ENCODE measurements around the gene IGSF21.

Gene IGSF21

GRCh38 chr1:18183533-18183932 lies 75.9 kb downstream of the IGSF21 start:
- DNase-seq, result no peak

GRCh38 chr1:18187054-18187453 lies 79.5 kb downstream of the IGSF21 start:
- DNase-seq, result no peak

DNA sequence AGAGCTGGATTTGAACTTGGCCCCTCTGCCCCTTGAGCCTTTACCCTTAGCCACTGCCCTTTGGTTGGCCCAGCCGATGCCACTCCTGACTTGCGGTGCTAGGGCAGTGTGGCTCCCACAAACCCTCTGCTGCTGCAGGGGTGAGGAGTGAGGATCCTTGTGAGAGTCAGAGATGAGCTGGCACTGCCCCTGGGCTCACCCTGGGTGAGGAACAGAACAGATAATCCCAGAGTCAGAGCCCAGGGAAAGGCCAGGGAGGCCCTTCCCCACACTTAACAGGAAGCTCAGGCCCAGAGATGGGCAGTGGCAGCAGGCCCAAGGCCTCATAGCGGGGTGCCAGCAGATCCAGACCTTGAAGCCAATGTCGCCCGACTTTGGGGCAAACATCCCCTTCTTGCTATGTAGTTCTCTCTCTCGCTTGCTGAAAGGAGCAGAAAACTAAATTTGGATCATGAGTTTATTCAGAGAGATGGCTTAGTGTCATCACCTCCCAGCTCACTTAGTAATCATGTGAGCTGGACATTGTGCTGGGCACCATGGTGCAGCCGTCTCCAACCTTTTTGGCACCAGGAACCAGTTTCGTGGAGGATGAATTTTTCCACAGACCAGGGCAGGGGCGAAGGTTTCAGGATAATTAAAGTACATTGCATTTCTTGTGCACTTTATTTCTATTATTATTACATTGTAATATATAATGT lies 81.4 kb downstream of the IGSF21 start:
- no peak for DNase-seq

DNA sequence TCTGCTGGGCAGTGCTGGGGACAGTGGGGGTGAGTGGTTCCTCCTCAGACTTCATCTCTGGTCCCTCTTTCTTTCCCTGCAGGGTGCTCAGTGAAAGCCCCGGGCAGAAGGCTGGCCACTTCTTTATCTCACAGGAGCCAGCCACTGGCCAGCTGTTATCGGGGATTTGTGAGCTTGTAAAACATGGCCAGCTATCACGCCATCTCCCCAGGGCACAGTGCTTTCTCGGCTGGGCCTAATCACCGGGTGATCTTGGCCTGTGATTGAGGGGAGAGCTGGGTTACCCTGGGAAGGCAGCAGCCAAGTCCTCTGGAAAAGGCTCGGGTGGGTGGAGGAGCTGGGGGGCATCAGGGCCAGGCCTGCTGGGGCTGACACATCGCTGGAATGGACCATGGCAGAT lies 83.0 kb downstream of the IGSF21 start:
- DNase-seq, result no peak

GRCh38 chr1:18191037-18191436 lies 83.4 kb downstream of the IGSF21 start:
- no peak for DNase-seq

GRCh38 chr1:18191481-18192155 lies 84.0 kb downstream of the IGSF21 start:
- no peak for DNase-seq

GRCh38 chr1:18192182-18192581 lies 84.6 kb downstream of the IGSF21 start:
- no peak for DNase-seq

DNA sequence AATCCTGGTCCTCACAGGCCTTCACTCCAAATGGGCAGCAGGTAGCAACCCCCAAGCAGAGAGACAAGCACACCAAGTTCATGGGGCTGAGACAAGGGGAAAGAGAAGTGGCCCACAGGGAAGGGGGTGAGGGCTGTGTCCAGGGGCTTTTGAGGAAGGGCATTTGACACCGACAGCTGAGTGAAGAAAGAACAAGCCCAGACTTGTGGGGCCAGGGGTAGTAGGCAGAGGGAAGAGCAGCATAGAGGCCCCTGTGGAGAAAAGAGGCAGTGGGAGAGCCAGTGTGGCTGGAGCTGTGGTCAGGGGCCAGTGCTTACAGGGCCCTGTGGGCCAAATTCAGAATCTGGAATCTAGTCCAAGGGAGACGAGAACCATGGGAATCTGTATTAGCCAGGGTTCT lies 85.4 kb downstream of the IGSF21 start:
- no peak for DNase-seq

GRCh38 chr1:18197299-18197698 lies 89.7 kb downstream of the IGSF21 start:
- DNase-seq, result no peak

- DNase-seq, result no peak
Observed at GRCh38 chr1:18198260-18198659, 90.7 kb downstream of the IGSF21 start.

- no peak for DNase-seq
Observed at GRCh38 chr1:18199462-18199861, 91.9 kb downstream of the IGSF21 start.

GRCh38 chr1:18200136-18200717 lies 92.6 kb downstream of the IGSF21 start:
- no peak for DNase-seq

- no peak for DNase-seq
Observed at GRCh38 chr1:18200918-18201317, 93.3 kb downstream of the IGSF21 start.

DNA sequence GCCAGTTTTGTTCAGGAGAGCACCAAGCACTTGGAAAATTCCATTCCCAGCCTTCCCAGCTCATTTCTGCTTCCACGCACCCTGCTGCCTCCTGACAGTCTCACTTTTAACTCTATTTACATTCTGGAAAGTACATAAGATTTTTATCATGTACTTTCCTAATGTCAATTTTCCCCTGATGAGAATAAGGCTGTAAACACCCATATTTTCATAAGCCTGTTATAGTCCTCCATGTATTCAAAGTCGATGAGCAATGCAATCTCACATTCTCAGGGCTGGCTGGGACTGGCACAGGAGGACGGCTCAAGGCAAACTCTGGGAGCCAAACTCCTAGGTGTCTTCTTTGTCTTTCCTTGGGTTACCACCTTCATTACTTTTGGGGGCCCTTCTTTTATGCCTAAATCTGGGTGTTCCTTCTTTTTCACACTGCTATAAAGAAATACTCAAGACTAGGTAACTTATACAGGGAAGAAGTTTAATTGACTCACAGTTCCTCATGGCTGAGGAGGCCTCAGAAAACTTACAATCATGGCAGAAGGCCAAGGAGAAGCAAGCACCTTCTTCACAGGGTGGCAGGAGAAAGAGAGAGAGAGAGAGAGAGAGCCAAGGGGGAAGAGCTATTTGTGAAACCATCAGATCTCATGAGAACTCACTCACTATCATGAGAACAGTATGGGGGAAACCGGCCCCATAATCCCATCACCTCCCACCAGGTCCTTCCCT lies 94.6 kb downstream of the IGSF21 start:
- no peak for DNase-seq

DNA sequence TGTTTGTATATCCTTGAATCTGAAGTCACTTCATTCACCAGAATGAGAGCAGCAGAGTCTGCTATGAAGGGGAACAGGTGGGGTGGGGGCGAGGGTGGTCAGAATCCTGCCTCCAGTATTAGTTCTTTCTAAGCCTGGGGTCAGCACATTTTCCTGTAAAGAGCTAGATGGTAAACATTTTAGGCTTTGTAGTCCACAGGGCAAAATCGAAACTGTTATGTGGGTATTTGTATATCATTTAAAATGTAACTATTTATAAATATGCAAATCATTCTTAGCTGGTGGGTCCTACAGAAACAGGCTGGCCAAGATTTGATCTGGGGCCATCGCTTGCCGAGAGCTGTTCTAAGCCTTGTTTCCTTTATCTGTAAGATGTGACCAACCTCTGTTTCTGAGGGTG lies 96.0 kb downstream of the IGSF21 start:
- DNase-seq, result no peak

DNA sequence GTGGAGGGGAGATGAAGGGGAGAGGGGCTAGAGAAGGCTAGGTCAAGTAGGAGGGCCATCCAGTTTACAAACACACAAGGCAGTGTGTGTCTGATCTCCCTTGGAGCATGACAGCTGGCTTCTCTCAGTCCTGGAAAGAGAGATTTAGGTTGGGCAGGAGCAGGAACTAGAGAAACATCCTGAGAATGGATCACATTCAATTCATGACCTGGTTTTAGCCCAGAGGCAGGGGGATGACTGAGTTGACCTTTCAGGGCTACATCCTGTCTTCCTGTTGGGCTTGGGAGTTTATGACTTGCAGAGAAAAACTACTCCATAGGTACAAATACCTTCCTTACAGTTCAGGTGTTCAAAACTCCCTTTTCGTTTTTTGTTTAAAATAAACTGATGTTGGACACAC lies 97.0 kb downstream of the IGSF21 start:
- no peak for DNase-seq

- no peak for DNase-seq
Observed at GRCh38 chr1:18205319-18205718, 97.7 kb downstream of the IGSF21 start.

- DNase-seq, result no peak
Observed at GRCh38 chr1:18211764-18212163, 104.2 kb downstream of the IGSF21 start.

DNA sequence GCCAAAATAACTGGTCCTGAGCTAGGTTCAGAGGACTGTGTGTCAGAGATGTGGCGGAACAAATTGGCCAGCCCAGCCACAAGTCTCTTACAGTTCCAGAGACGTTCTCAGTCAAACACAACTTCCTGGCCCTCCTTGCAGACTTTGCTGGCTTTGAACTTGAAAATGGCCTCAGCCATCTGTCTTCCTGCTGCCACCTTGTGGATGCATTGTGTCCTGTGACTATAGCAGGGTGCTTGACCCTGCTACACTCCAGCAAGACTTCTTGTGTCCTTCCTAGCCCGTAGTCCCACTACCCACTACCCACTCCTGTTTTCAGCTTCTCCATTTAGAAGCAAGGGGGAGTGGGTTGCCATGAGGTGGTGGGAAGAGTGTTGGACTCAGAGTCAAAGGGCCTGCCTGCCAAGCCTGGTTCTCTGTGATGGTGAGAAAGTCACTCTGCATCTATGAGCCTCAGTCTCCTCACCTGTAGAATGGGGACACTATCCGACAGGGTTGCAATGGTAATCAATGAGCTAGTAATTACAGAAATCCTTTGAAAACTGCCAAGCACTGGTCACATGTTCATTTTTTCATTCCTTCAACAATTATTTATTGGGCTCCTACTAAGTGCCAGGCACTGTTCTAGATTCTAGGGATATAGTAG lies 109.9 kb downstream of the IGSF21 start:
- DNase-seq, result peak; percentile 17

- no peak for DNase-seq
Observed at GRCh38 chr1:18229625-18230024, 122.0 kb downstream of the IGSF21 start.

GRCh38 chr1:18230321-18230720 lies 122.7 kb downstream of the IGSF21 start:
- no peak for DNase-seq

DNA sequence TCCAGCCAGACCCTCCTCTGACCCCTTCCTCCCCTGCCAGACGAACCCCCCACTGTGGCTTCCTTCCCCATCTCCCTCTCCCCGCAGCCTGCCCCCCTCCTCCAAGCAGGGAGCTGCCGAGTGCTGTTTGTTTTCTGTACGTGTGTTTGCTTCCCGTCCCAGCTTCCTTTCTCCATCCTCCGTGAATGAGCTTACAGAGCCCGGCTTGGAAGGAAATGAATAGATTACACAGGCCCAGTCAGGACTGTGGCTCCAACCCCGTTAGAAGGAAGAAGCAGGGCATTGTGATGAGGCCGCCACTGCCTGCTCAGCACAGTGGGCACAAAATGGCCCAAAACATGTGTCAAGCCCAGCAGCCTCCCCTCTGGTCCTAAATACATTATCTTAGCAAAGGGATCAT lies 123.2 kb downstream of the IGSF21 start:
- no peak for DNase-seq

DNA sequence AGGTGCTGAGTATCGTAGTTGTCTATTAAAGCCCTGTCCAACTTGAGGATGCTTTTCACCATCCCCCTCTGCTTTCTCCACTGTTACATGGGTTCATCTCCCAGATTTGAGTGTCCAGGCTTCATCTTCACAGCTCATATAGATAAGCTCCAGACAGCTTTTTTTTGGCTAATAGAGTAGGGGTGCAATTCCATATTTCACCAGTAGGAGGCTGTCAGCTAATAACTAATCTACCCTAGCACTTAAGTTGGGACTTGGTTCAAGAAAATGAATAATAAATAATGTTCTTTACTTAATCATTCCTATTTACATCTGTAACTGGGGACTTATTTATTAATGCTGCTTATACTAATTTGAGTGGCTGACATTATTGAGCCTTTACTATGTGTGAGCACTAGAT lies 124.5 kb downstream of the IGSF21 start:
- DNase-seq, result no peak
